ENCODE data around the gene MICU1.
"Not testable (repeated sequence)": the region's sequence is repeated elsewhere in the genome, so short reads cannot be mapped to it uniquely, and the experiment has no call there.

GRCh38 chr10:72326665-72327603 is 298.9 kb downstream of the MICU1 start:
- not testable (repeated sequence) for TF ChIP-seq ZNF274 (IDR thresholded peaks at IDR 0.05; ENCODE audit: low read depth, low read length); SUZ12 (IDR thresholded peaks at IDR 0.05; ENCODE audit: extremely low read depth, insufficient read depth, insufficient read length)

Data from NT2/D1 (cell line).